Endodermal cell (in vitro differentiated cells): ENCODE data around the gene GRM3. TPM values are rescaled to one million over a fixed set of nuclear protein-coding genes. Genes with fewer than 3 reads are reported as not detected.

Source experiments
- DNase-seq: peaks from one replicate; pipeline ENCODE4 v3.0.0-alpha.2; 2017
- H3K27ac ChIP-seq: 2 replicates; pipeline ENCODE4 v1.5.1; 2013; ENCODE audit warnings: mild to moderate bottlenecking, low read depth, low read length, moderate library complexity
- H3K27me3 ChIP-seq: 2 replicates; pipeline ENCODE4 v1.6.1; 2013; ENCODE audit warnings: mild to moderate bottlenecking, low read length, moderate library complexity; ENCODE audit not compliant: insufficient read depth, control insufficient read depth, poor library complexity, severe bottlenecking
- H3K36me3 ChIP-seq: 2 replicates; pipeline ENCODE4 v1.7.0; 2013; ENCODE audit warnings: mild to moderate bottlenecking, low read length, moderate library complexity; ENCODE audit not compliant: control insufficient read depth, insufficient read depth
- H3K4me1 ChIP-seq: one replicate; pipeline ENCODE4 v1.7.0; 2013; ENCODE audit warnings: low read length; ENCODE audit not compliant: control insufficient read depth, insufficient read depth
- H3K4me3 ChIP-seq: 2 replicates; pipeline ENCODE4 v1.5.1; 2013; ENCODE audit warnings: mild to moderate bottlenecking, low read length, moderate library complexity
- H3K9ac ChIP-seq: 2 replicates; pipeline ENCODE4 v1.6.1; 2013; ENCODE audit warnings: mild to moderate bottlenecking, low read length, moderate library complexity; ENCODE audit not compliant: poor library complexity, severe bottlenecking; ENCODE audit errors: extremely low read depth
- H3K9me3 ChIP-seq: 2 replicates; pipeline ENCODE4 v1.6.1; 2013; ENCODE audit warnings: mild to moderate bottlenecking, low read length, moderate library complexity; ENCODE audit not compliant: control insufficient read depth
- H3K27ac Mint-ChIP-seq: 2 replicates; pipeline ENCODE4 v1.8.0; 2020; ENCODE audit warnings: mixed read lengths
- H3K27me3 Mint-ChIP-seq: 2 replicates; pipeline ENCODE4 v1.8.0; 2021; ENCODE audit warnings: mild to moderate bottlenecking, mixed read lengths; ENCODE audit not compliant: insufficient read depth
- H3K36me3 Mint-ChIP-seq: 2 replicates; pipeline ENCODE4 v1.8.0; 2020; ENCODE audit warnings: low read depth, mixed read lengths
- H3K4me1 Mint-ChIP-seq: 2 replicates; pipeline ENCODE4 v1.8.0; 2020; ENCODE audit warnings: mixed read lengths
- H3K4me3 Mint-ChIP-seq: 2 replicates; pipeline ENCODE4 v1.8.0; 2020; ENCODE audit warnings: mild to moderate bottlenecking, moderate library complexity, mixed read lengths
- H3K9me3 Mint-ChIP-seq: 2 replicates; pipeline ENCODE4 v1.8.0; 2020; ENCODE audit warnings: mild to moderate bottlenecking, mixed read lengths
- CTCF ChIP-seq: fragments of 200-600 bp; sonication (generic); conservative IDR thresholded peaks from 2 replicates; pipeline ENCODE4 v1.5.0; 2021; ENCODE audit warnings: antibody characterized with exemption, mild to moderate bottlenecking
- WGBS, 2 experiments: methylation state at CpG; one replicate each; pipeline versions ENCODE4 v1.1.5 to v1.1.7; 2013; ENCODE audit warnings: missing lambda C conversion rate in 2 of 2, mixed read lengths in 1 of 2; ENCODE audit not compliant: insufficient coverage in 1 of 2, insufficient read length in 1 of 2; 5-methylcytosine and 5-hydroxymethylcytosine counted together
- total RNA-seq, 2 donors: library from RNA; stranded (reverse); fragmentation: NEBNext Ultra II Directional in 1 of 2; extraction: Animal tissue kit (Norgen Biotek cat#: 25700) in 1 of 2; gene quantifications; 2 replicates in 1 of 2; 3 replicates in 1 of 2; pipeline ENCODE4 v1.2.1, GENCODE V29; 2021

The GRM3 gene
- total RNA-seq, 2 donors from 2014 or later = 0.75 to 0.91 TPM

DNA sequence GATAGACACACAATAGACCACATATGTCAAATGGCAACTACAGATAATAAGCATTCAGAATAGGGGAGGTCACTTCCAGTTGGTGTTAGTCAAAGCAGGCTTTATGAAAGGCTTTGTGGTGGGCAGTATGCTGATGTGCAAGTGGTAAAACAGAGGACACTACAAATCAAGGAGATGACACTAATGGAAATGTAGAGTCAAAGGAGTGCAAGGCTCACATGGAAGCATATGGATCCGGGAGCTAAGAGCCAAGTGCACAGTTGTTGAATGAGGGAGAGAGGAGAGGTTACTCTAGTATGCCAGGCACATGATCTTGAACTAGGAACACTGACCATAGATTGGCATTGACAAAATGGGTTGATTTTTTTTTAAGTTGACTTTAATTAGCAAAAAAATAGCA is 62.7 kb downstream of the GRM3 start:
- Histone ChIP-seq H3K36me3 (no peaks in the 10 kb centered on the region), H3K4me3 (no peak overlapping the region), H3K4me1 (peaks cover 6% of the 10 kb centered on the region), H3K9me3 (no peaks in the 10 kb centered on the region), H3K27me3 (peaks cover 4% of the 10 kb centered on the region), H3K9ac (no peak overlapping the region), H3K27ac (no peak overlapping the region)
- H3K9me3 Mint-ChIP-seq = no peaks in the 10 kb centered on the region
- WGBS, 2 experiments = 86 to 93% methylated on average over 1 of the region's 1 CpG
- H3K27me3 Mint-ChIP-seq = peaks cover 2% of the 10 kb centered on the region
- H3K27ac Mint-ChIP-seq = no peak overlapping the region
- TF ChIP-seq CTCF = no peak
- peaks cover 3% of the 10 kb centered on the region for H3K4me1 Mint-ChIP-seq
- no peaks in the 10 kb centered on the region for H3K36me3 Mint-ChIP-seq
- no peak overlapping the region for H3K4me3 Mint-ChIP-seq
- DNase-seq = no peak

DNA sequence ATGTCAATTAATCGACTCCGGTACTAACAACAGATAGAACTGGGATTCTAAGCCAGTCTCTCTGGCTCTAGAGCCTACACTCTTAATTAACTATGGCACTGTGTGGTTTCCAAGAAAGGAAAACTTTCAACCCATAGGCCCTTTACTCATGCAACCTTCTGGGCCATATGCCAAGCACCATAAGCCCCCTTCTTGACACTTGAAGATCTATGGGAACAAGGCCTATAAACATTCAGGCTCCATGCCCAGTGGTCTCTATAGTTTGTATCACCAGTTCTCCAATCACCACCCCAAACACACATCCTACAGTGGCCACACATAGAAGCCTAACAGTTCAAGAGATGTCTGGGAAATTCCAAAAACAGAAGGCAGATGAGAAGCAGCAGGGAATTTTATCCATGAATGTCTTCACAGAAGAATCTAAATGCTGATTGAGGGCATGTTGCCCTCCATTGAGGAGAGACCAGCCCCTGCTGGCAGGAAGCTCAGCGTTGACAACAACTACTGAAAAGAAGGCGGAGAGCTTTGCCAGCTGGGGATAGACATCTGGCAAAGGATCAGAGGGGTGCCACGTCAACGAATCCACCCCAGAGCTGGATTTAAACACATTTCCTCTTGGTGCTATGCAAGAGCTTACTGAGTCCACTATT is 64.4 kb downstream of the GRM3 start:
- Histone ChIP-seq H3K27me3 (peaks cover 4% of the 10 kb centered on the region), H3K9me3 (no peaks in the 10 kb centered on the region), H3K4me1 (no peaks in the 10 kb centered on the region), H3K9ac (no peak overlapping the region), H3K27ac (no peak overlapping the region), H3K36me3 (no peaks in the 10 kb centered on the region), H3K4me3 (no peak overlapping the region)
- Mint-ChIP-seq H3K9me3 (no peaks in the 10 kb centered on the region), H3K36me3 (no peaks in the 10 kb centered on the region), H3K27ac (no peak overlapping the region), H3K27me3 (peaks cover 1% of the 10 kb centered on the region), H3K4me3 (no peak overlapping the region), H3K4me1 (no peaks in the 10 kb centered on the region)
- peak; percentile 25 for TF ChIP-seq CTCF
- DNase-seq = peak; percentile 74
- WGBS, 2 experiments = 67 to 75% methylated on average over 4 to 6 of the region's 6 CpGs

DNA sequence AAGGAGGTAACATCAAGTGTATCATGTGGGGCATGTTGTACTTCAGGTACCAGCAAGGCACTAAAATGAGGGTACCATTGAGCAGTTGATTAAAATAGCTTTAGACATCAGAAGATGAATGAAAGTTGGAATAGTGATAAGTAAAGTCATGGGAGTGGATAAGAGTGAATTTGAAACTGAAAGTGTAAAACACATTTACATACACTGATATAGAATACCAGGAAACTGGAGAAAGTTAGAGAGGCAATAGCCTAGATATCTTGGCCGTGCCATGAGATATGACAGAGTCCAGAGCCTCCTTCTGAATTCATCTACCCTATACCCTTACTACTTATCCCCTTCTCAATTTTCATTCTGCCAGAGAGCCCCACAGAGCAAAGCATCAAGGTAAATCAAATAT is 76.6 kb downstream of the GRM3 start:
- no peak for DNase-seq
- Mint-ChIP-seq H3K4me1 (peaks cover 10% of the 10 kb centered on the region), H3K27me3 (no peaks in the 10 kb centered on the region), H3K4me3 (no peak overlapping the region), H3K9me3 (no peaks in the 10 kb centered on the region), H3K36me3 (no peaks in the 10 kb centered on the region), H3K27ac (no peak overlapping the region)
- peaks cover 6% of the 10 kb centered on the region for H3K27me3 ChIP-seq
- no peaks in the 10 kb centered on the region for H3K9me3 ChIP-seq
- WGBS, 2 experiments = 94% methylated on average over 1 of the region's 1 CpG; no CpG with 5 or more reads in 1 of the 2 experiments
- no peak for TF ChIP-seq CTCF
- H3K27ac ChIP-seq = no peak overlapping the region
- no peak overlapping the region for H3K9ac ChIP-seq
- H3K4me1 ChIP-seq = peaks cover 3% of the 10 kb centered on the region
- no peaks in the 10 kb centered on the region for H3K36me3 ChIP-seq
- no peak overlapping the region for H3K4me3 ChIP-seq
